CD14-positive monocyte (primary cell): ENCODE measurements around the gene MSN. TPM values are rescaled to one million over a fixed set of nuclear protein-coding genes. Genes with fewer than 3 reads are reported as not detected.
A peak's percentile ranks its signal among the peaks of the same experiment; 100 is the strongest.

Experiments used
- DNase-seq, 3 donors: peaks; one replicate each; pipeline ENCODE4 v3.0.0-alpha.2; 2011 to 2022
- H2AFZ ChIP-seq: 2 replicates; pipeline ENCODE4 v1.6.0; 2012; ENCODE audit warnings: mild to moderate bottlenecking, low read depth, low read length, inconsistent platforms; ENCODE audit not compliant: insufficient read depth, poor library complexity, severe bottlenecking
- H3K27ac ChIP-seq, 2 donors: 1 replicate in 1 of 2; 2 replicates in 1 of 2; pipeline ENCODE4 v1.5.1; 2012 to 2013; ENCODE audit warnings: low read length in 2 of 2, control low read depth in 1 of 2, inconsistent platforms in 1 of 2, low read depth in 1 of 2, mild to moderate bottlenecking in 1 of 2
- H3K27me3 ChIP-seq, 2 donors: one replicate each; pipeline versions ENCODE4 v1.6.0 to v1.6.1; 2011 to 2013; ENCODE audit warnings: low read length in 2 of 2; ENCODE audit not compliant: control insufficient read depth in 2 of 2, insufficient read depth in 2 of 2
- H3K36me3 ChIP-seq, 2 donors: replicated peaks in 1 of 2; 1 replicate in 1 of 2; 2 replicates in 1 of 2; pipeline versions ENCODE4 v1.5.1 to v1.6.1; 2012 to 2013; ENCODE audit warnings: low read length in 2 of 2, control low read depth in 1 of 2, inconsistent platforms in 1 of 2, mild to moderate bottlenecking in 1 of 2; ENCODE audit not compliant: insufficient read depth in 2 of 2, control insufficient read depth in 1 of 2
- H3K4me1 ChIP-seq, 2 donors: 1 replicate in 1 of 2; 2 replicates in 1 of 2; pipeline versions ENCODE4 v1.5.1 to v1.6.1; 2012 to 2013; ENCODE audit warnings: low read length in 2 of 2, control low read depth in 1 of 2, inconsistent platforms in 1 of 2, mild to moderate bottlenecking in 1 of 2, moderate library complexity in 1 of 2; ENCODE audit not compliant: insufficient read depth in 2 of 2, control insufficient read depth in 1 of 2
- H3K4me2 ChIP-seq: replicated peaks from 2 replicates; pipeline ENCODE3; 2012; ENCODE audit warnings: low read length, moderate library complexity, mild to moderate bottlenecking; ENCODE audit not compliant: poor library complexity, severe bottlenecking; ENCODE audit errors: extremely low read depth
- H3K4me3 ChIP-seq, 3 experiments: fragments of 200-600 bp in 1 of 3; sonication (generic) in 1 of 3; replicated peaks in 1 of 3; 1 replicate in 2 of 3; 2 replicates in 1 of 3; pipeline ENCODE4 v1.5.1; 2011 to 2013; ENCODE audit warnings: low read length in 3 of 3, mild to moderate bottlenecking in 3 of 3, control low read depth in 2 of 3, low read depth in 2 of 3, inconsistent platforms in 1 of 3, moderate library complexity in 1 of 3
- H3K79me2 ChIP-seq: 2 replicates; pipeline ENCODE4 v1.6.0; 2012; ENCODE audit warnings: mild to moderate bottlenecking, control low read depth, inconsistent platforms, low read length, moderate library complexity; ENCODE audit not compliant: insufficient read depth
- H3K9ac ChIP-seq: 2 replicates; pipeline ENCODE4 v1.6.0; 2017; ENCODE audit warnings: low read length, mild to moderate bottlenecking; ENCODE audit not compliant: insufficient read depth, poor library complexity, severe bottlenecking
- H3K9me3 ChIP-seq, 2 donors: replicated peaks in 1 of 2; 1 replicate in 1 of 2; 2 replicates in 1 of 2; pipeline versions ENCODE4 v1.5.1 to v1.6.1; 2012 to 2013; ENCODE audit warnings: low read length in 2 of 2, control low read depth in 1 of 2; ENCODE audit not compliant: control insufficient read depth in 1 of 2, insufficient read depth in 1 of 2
- H4K20me1 ChIP-seq: 2 replicates; pipeline ENCODE4 v1.6.0; 2012; ENCODE audit warnings: mild to moderate bottlenecking, low read length, control low read depth, moderate library complexity; ENCODE audit not compliant: insufficient read depth
- H3K27ac Mint-ChIP-seq, 7 donors: one replicate each; pipeline ENCODE4 v1.8.0; 2020; ENCODE audit warnings: mild to moderate bottlenecking in 7 of 7, mixed read lengths in 7 of 7, moderate library complexity in 6 of 7, inconsistent platforms in 2 of 7
- H3K27me3 Mint-ChIP-seq, 3 donors: one replicate each; pipeline ENCODE4 v1.8.0; 2021 to 2022; ENCODE audit warnings: low read depth in 3 of 3, mild to moderate bottlenecking in 3 of 3, mixed read lengths in 3 of 3, moderate library complexity in 3 of 3, inconsistent platforms in 1 of 3
- H3K36me3 Mint-ChIP-seq, 2 donors: one replicate each; pipeline ENCODE4 v1.8.0; 2020; ENCODE audit warnings: mixed read lengths in 2 of 2, inconsistent platforms in 1 of 2, mild to moderate bottlenecking in 1 of 2
- H3K4me1 Mint-ChIP-seq: one replicate; pipeline ENCODE4 v1.8.0; 2020; ENCODE audit warnings: mild to moderate bottlenecking, mixed read lengths
- H3K4me3 Mint-ChIP-seq, 2 donors: one replicate each; pipeline ENCODE4 v1.8.0; 2020; ENCODE audit warnings: mild to moderate bottlenecking in 2 of 2, mixed read lengths in 2 of 2, moderate library complexity in 1 of 2
- H3K9me3 Mint-ChIP-seq, 7 donors: one replicate each; pipeline ENCODE4 v1.8.0; 2020 to 2022; ENCODE audit warnings: mixed read lengths in 7 of 7, mild to moderate bottlenecking in 6 of 7, moderate library complexity in 6 of 7, inconsistent platforms in 2 of 7
- WGBS: methylation state at CpG from one replicate; pipeline ENCODE4 v1.1.5; 2013; ENCODE audit warnings: missing lambda C conversion rate; ENCODE audit not compliant: insufficient coverage; 5-methylcytosine and 5-hydroxymethylcytosine counted together
- intact Hi-C, 2 donors: fragments of 100-400 bp; cut with micrococcal nuclease; formaldehyde crosslinking; loops; one replicate each; pipeline versions ENCODE4 v1.15.0 to v1.15.1; 2023
- polyA plus RNA-seq, 3 donors: library from polyadenylated mRNA; depleted of rRNA in 1 of 3; unstranded in 2 of 3; stranded (reverse) in 1 of 3; fragments of 300-500 nt in 2 of 3; fragments of >200 nt in 1 of 3; fragmentation: Illumina TruSeq in 2 of 3; gene quantifications; 1 replicate in 2 of 3; 2 replicates in 1 of 3; pipeline ENCODE4 v1.2.3, GENCODE V29; 2012 to 2021
- TF ChIP-seq, protein P1 (sequence below): fragments of 200-600 bp; IDR thresholded peaks from one replicate; pipeline ENCODE4 v1.8.0; 2022; ENCODE audit warnings: antibody characterized with exemption, mild to moderate bottlenecking

Gene MSN
- polyA plus RNA-seq, 3 donors: 441 to 888 (median 691) TPM

DNA sequence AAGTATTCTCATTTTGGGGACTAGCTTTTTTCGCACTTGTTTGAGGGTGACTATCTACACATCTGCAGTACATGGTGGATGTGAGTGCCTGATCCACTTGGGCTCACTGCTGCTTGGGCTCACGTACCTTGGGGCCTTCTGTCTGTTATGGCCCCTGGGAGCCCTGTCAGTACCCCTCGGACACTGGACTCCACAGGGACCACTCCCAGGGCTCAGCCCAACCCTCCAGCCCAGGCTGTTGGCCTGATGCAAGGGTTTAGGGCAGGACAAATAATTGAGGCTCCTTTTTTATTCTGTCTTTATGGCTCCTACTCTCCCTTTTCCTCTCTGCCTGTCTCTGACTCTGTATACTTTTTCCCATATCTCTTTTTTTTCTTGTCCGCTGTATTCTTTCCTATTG, 32.7 kb upstream of the MSN start:
- 100% methylated on average over 1 of the region's 4 CpGs for WGBS
- Histone ChIP-seq H2AFZ (no peak overlapping the region), H3K4me1 (peaks cover 0 to 5% of the 10 kb centered on the region in 2 donors), H3K4me2 (no peak overlapping the region), H3K27me3 (peaks cover 0 to 25% of the 10 kb centered on the region in 2 donors), H3K27ac (no peak overlapping the region), H3K79me2 (no peaks in the 10 kb centered on the region), H3K36me3 (no peaks in the 10 kb centered on the region), H3K9me3 (peaks cover 0 to 5% of the 10 kb centered on the region in 2 donors), H3K9ac (no peak overlapping the region), H3K4me3 (no peak overlapping the region), H4K20me1 (no peaks in the 10 kb centered on the region)
- no peak overlapping the region for H3K4me3 Mint-ChIP-seq
- DNase-seq: no peak
- TF ChIP-seq, protein P1, sequence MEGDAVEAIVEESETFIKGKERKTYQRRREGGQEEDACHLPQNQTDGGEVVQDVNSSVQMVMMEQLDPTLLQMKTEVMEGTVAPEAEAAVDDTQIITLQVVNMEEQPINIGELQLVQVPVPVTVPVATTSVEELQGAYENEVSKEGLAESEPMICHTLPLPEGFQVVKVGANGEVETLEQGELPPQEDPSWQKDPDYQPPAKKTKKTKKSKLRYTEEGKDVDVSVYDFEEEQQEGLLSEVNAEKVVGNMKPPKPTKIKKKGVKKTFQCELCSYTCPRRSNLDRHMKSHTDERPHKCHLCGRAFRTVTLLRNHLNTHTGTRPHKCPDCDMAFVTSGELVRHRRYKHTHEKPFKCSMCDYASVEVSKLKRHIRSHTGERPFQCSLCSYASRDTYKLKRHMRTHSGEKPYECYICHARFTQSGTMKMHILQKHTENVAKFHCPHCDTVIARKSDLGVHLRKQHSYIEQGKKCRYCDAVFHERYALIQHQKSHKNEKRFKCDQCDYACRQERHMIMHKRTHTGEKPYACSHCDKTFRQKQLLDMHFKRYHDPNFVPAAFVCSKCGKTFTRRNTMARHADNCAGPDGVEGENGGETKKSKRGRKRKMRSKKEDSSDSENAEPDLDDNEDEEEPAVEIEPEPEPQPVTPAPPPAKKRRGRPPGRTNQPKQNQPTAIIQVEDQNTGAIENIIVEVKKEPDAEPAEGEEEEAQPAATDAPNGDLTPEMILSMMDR: no peak
- H3K36me3 Mint-ChIP-seq: no peaks in the 10 kb centered on the region
- no peak overlapping the region for H3K27ac Mint-ChIP-seq
- H3K4me1 Mint-ChIP-seq: peaks cover 25% of the 10 kb centered on the region
- intact Hi-C loops: no loop called here
- peaks cover 0 to 49% (median 0%) of the 10 kb centered on the region in 3 donors for H3K27me3 Mint-ChIP-seq
- H3K9me3 Mint-ChIP-seq: peaks cover 0 to 6% (median 3%) of the 10 kb centered on the region in 7 donors

DNA sequence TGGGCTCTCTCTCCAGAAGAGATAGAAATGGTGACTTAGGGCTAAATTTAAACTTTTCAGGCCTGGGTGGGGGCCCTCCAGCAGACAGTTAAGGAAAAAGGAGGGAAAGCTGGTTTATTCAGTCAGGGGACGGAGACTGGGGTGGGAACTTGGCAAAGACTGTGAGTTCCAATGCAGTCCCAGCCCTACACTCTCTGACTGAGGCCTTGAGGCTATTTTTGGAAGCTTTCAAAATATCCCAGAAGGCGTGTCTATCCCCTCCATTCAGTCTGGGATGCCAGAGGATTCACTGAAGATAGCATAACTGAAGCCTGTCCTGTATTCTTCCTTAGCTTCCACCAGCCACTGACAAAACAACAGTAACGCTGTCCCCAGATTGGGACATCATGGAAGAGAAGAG, 32.1 kb upstream of the MSN start:
- H3K4me3 Mint-ChIP-seq: no peak overlapping the region
- H3K4me1 Mint-ChIP-seq: peaks cover 25% of the 10 kb centered on the region
- peaks cover 0 to 30% of the 10 kb centered on the region in 2 donors for H3K27me3 ChIP-seq
- no peak overlapping the region for H2AFZ ChIP-seq
- H3K4me3 ChIP-seq: no peak overlapping the region
- no CpG with 5 or more reads among the region's 3 CpGs for WGBS
- DNase-seq: no peak
- no peak overlapping the region for H3K9ac ChIP-seq
- H3K4me1 ChIP-seq: peaks cover 0 to 5% of the 10 kb centered on the region in 2 donors
- peaks cover 0 to 50% (median 0%) of the 10 kb centered on the region in 3 donors for H3K27me3 Mint-ChIP-seq
- H3K27ac Mint-ChIP-seq: peak overlapping the region in 2 of 7 donors; percentile 2 to 58
- no peaks in the 10 kb centered on the region for H3K79me2 ChIP-seq
- H3K9me3 ChIP-seq: no peaks in the 10 kb centered on the region
- H3K4me2 ChIP-seq: no peak overlapping the region
- no peaks in the 10 kb centered on the region for H4K20me1 ChIP-seq
- TF ChIP-seq, protein P1: no peak
- H3K9me3 Mint-ChIP-seq: peaks cover 0 to 3% (median 0%) of the 10 kb centered on the region in 7 donors
- no peak overlapping the region for H3K27ac ChIP-seq
- intact Hi-C loops: no loop called here
- H3K36me3 ChIP-seq: no peaks in the 10 kb centered on the region
- no peaks in the 10 kb centered on the region for H3K36me3 Mint-ChIP-seq
